ENCODE results near the gene SHROOM1. TPM values are rescaled to one million over a fixed set of nuclear protein-coding genes. Genes with fewer than 3 reads are reported as not detected.

SHROOM1 gene
- total and polyA plus RNA-seq, 9 donors: 1.6 to 3.2 (median 2.4) TPM

DNA sequence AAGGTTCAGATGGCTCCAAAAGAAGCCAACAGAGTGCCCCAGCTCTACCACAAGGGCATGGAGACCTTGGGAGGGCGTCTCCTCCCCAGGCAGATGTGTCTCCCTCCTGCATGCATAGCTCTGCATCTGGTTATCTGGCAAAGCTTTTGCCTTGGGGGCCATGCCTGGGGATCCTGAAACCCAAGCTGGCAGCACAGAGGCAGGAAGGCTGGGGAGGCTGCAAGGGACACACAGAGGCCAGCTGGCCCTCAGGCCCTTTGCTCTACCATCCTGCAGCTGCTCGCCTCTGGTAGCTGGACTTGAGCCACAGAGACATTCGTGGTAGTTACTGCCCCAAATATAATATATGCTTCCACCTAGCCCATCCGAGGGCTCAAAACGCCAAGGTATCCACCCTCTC lies 57.3 kb downstream of the SHROOM1 start:
- no peaks in the 10 kb centered on the region for H3K36me3 ChIP-seq (ENCODE audit: control insufficient read depth, insufficient read depth, low read length)
- peaks cover 71% of the 10 kb centered on the region for H3K4me1 ChIP-seq (ENCODE audit: control insufficient read depth, insufficient read depth, low read length)
- H3K27ac ChIP-seq (ENCODE audit: low read length): no peak overlapping the region
- peaks cover 5% of the 10 kb centered on the region for H3K27me3 ChIP-seq (ENCODE audit: control insufficient read depth, insufficient read depth, low read length)
- H3K4me3 ChIP-seq (ENCODE audit: low read length): no peak overlapping the region
- peak; percentile 39 for DNase-seq
- WGBS (ENCODE audit: insufficient coverage): 58% methylated on average over 5 of the region's 5 CpGs
- H3K9me3 ChIP-seq (replicated peaks; ENCODE audit: control insufficient read depth, low read depth, low read length): no peaks in the 10 kb centered on the region

DNA sequence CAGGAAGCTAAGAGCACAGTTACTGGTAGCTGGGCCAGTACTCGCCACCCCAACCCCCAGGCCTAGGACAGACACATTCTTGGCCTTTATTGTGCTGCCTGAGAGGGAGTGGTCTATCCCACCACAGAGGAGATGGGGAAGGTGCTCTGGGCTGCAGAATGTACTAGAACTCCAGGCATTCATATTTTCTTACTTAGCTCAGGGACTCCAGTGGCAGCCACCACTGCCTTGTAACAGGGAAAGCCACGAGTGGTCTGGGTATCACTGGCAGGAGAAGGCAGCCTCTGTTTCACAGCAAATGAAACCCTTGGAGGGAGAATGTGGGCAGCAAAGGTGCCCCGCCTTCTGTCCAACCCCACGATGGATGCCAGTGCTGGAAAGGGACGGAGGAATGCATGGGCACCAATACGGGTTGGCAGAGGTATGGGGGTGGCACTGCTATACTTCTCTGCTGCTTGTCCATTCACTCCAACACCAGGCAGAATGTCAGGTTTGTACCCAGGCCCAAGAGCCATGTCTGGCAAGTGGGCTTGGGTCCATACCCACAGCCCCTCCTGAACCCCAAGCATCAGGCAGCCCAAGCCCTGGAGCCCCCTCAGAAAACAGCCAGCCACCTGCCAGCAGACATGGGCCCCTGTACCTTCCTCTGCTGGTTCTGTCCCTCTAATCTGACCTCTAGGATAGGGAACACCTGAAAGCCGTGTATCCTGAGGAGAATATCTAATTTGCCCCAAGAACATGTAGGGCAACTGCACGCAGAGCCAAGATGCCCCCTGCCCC lies 58.0 kb downstream of the SHROOM1 start:
- H3K4me1 ChIP-seq (ENCODE audit: control insufficient read depth, insufficient read depth, low read length): peaks cover 70% of the 10 kb centered on the region
- no peaks in the 10 kb centered on the region for H3K36me3 ChIP-seq (ENCODE audit: control insufficient read depth, insufficient read depth, low read length)
- no peak for DNase-seq
- peaks cover 2% of the 10 kb centered on the region for H3K27me3 ChIP-seq (ENCODE audit: control insufficient read depth, insufficient read depth, low read length)
- 72% methylated on average over 6 of the region's 8 CpGs for WGBS (ENCODE audit: insufficient coverage)
- H3K9me3 ChIP-seq (replicated peaks; ENCODE audit: control insufficient read depth, low read depth, low read length): no peaks in the 10 kb centered on the region
- H3K4me3 ChIP-seq (ENCODE audit: low read length): no peak overlapping the region
- no peak overlapping the region for H3K27ac ChIP-seq (ENCODE audit: low read length)

Other genes starting within 250 kb of the SHROOM1 start
- gene IL13, start 172.5 kb downstream of the SHROOM1 start, total RNA-seq: not detected
- gene IL13, start 172.5 kb downstream of the SHROOM1 start, polyA plus RNA-seq (ENCODE audit: insufficient read depth in 1 of 8, insufficient read length in 8 of 8, low replicate concordance in 1 of 8): under 1 TPM in 1 of 8 donors, not detected in 7; 0.17 TPM
- not detected for gene IL4, start 156.7 kb downstream of the SHROOM1 start, total RNA-seq
- under 1 TPM in 1 of 8 donors, not detected in 7; 0.18 TPM for gene IL4, start 156.7 kb downstream of the SHROOM1 start, polyA plus RNA-seq (ENCODE audit: insufficient read depth in 1 of 8, insufficient read length in 8 of 8, low replicate concordance in 1 of 8)
- 6.0 TPM for gene KIF3A, start 93.1 kb downstream of the SHROOM1 start, total RNA-seq
- gene KIF3A, start 93.1 kb downstream of the SHROOM1 start, polyA plus RNA-seq (ENCODE audit: insufficient read depth in 1 of 8, insufficient read length in 8 of 8, low replicate concordance in 1 of 8): 10 to 100 TPM in 1 of 8 donors, 1 to 10 TPM in 7; 4.2 to 10.3 (median 7.0) TPM
- not detected for gene CCNI2, start 83.2 kb downstream of the SHROOM1 start, total RNA-seq
- 1 to 10 TPM in 3 of 8 donors, under 1 TPM in 5; 0.24 to 2.3 (median 0.83) TPM for gene CCNI2, start 83.2 kb downstream of the SHROOM1 start, polyA plus RNA-seq (ENCODE audit: insufficient read depth in 1 of 8, insufficient read length in 8 of 8, low replicate concordance in 1 of 8)
- gene SEPTIN8, start 53.4 kb downstream of the SHROOM1 start, total RNA-seq: 39.2 TPM
- gene SEPTIN8, start 53.4 kb downstream of the SHROOM1 start, polyA plus RNA-seq (ENCODE audit: insufficient read depth in 1 of 8, insufficient read length in 8 of 8, low replicate concordance in 1 of 8): 10 to 100 TPM; 34.6 to 56.1 (median 42.1) TPM
- 0.04 TPM for gene SOWAHA, start 17.3 kb downstream of the SHROOM1 start, total RNA-seq
- gene SOWAHA, start 17.3 kb downstream of the SHROOM1 start, polyA plus RNA-seq (ENCODE audit: insufficient read depth in 1 of 8, insufficient read length in 8 of 8, low replicate concordance in 1 of 8): 1 to 10 TPM in 1 of 8 donors, under 1 TPM in 6, not detected in 1; 0.05 to 2.5 (median 0.13) TPM
- 0.40 TPM for gene GDF9, start 35.8 kb upstream of the SHROOM1 start, total RNA-seq
- 1 to 10 TPM in 1 of 8 donors, under 1 TPM in 7; 0.39 to 1.0 (median 0.62) TPM for gene GDF9, start 35.8 kb upstream of the SHROOM1 start, polyA plus RNA-seq (ENCODE audit: insufficient read depth in 1 of 8, insufficient read length in 8 of 8, low replicate concordance in 1 of 8)
- gene UQCRQ, start 36.0 kb upstream of the SHROOM1 start, total RNA-seq: 447 TPM
- 100 to 1,000 TPM; 154 to 236 (median 187) TPM for gene UQCRQ, start 36.0 kb upstream of the SHROOM1 start, polyA plus RNA-seq (ENCODE audit: insufficient read depth in 1 of 8, insufficient read length in 8 of 8, low replicate concordance in 1 of 8)
- 1.4 TPM for gene LEAP2, start 43.0 kb upstream of the SHROOM1 start, total RNA-seq
- gene LEAP2, start 43.0 kb upstream of the SHROOM1 start, polyA plus RNA-seq (ENCODE audit: insufficient read depth in 1 of 8, insufficient read length in 8 of 8, low replicate concordance in 1 of 8): 1 to 10 TPM in 7 of 8 donors, under 1 TPM in 1; 0.74 to 3.2 (median 1.5) TPM
- gene AFF4, start 133.0 kb upstream of the SHROOM1 start, total RNA-seq: 32.3 TPM
- gene AFF4, start 133.0 kb upstream of the SHROOM1 start, polyA plus RNA-seq (ENCODE audit: insufficient read depth in 1 of 8, insufficient read length in 8 of 8, low replicate concordance in 1 of 8): 10 to 100 TPM; 25.5 to 51.8 (median 39.7) TPM
- gene ZCCHC10, start 195.9 kb upstream of the SHROOM1 start, total RNA-seq: 11.6 TPM
- 10 to 100 TPM; 17.6 to 28.0 (median 23.0) TPM for gene ZCCHC10, start 195.9 kb upstream of the SHROOM1 start, polyA plus RNA-seq (ENCODE audit: insufficient read depth in 1 of 8, insufficient read length in 8 of 8, low replicate concordance in 1 of 8)
- gene HSPA4, start 221.4 kb upstream of the SHROOM1 start, total RNA-seq: 59.8 TPM
- 10 to 100 TPM; 55.7 to 83.9 (median 74.0) TPM for gene HSPA4, start 221.4 kb upstream of the SHROOM1 start, polyA plus RNA-seq (ENCODE audit: insufficient read depth in 1 of 8, insufficient read length in 8 of 8, low replicate concordance in 1 of 8)